SK-N-SH (cell line): ENCODE results near the gene PODXL2. TPM values are rescaled to one million over a fixed set of nuclear protein-coding genes. Genes with fewer than 3 reads are reported as not detected.

ENCODE experiments used
- CTCF ChIA-PET: fragments of 300-600, 350-600 bp; formaldehyde crosslinking; extraction: SDS; loops from one replicate; lab custom pipeline; 2021; lab: Yijun Ruan, JAX
- POLR2A ChIA-PET: fragments of 350-600 bp; sonication (Branson Sonifier 250); formaldehyde crosslinking; extraction: SDS; loops from one replicate; lab custom pipeline; 2020; ENCODE audit warnings: antibody characterized with exemption, inconsistent platforms; lab: Yijun Ruan, JAX
- DNase-seq: peaks from one replicate; pipeline ENCODE4 v3.0.0; 2012
- H2AFZ ChIP-seq: fragments of 200-600 bp; sonication (generic); 2 replicates; pipeline ENCODE4 v1.8.1; 2016; ENCODE audit warnings: antibody characterized with exemption, mild to moderate bottlenecking, low read depth
- H3F3A ChIP-seq: fragments of 200-600 bp; sonication (generic); replicated peaks from 2 replicates; pipeline ENCODE3; 2016; ENCODE audit warnings: antibody characterized with exemption, mild to moderate bottlenecking; ENCODE audit not compliant: insufficient read depth
- H3K27ac ChIP-seq, 2 experiments: fragments of 200-500 bp in 1 of 2; fragments of 200-600 bp in 1 of 2; sonication (Bioruptor generic) in 1 of 2; sonication (generic), shearing (Covaris generic) in 1 of 2; 2 replicates each; pipeline versions ENCODE4 v1.5.1 to v1.6.1; 2014 to 2016; ENCODE audit warnings: low read depth in 2 of 2, inconsistent platforms in 1 of 2, low read length in 1 of 2, mild to moderate bottlenecking in 1 of 2, mixed read lengths in 1 of 2
- H3K27me3 ChIP-seq: fragments of 200-600 bp; sonication (generic), shearing (Covaris generic); 2 replicates; pipeline ENCODE4 v1.6.1; 2016; ENCODE audit warnings: mixed run types; ENCODE audit not compliant: insufficient read depth
- H3K36me3 ChIP-seq, 2 experiments: fragments of 200-500 bp in 1 of 2; fragments of 200-600 bp in 1 of 2; sonication (Bioruptor generic) in 1 of 2; sonication (generic) in 1 of 2; replicated peaks in 1 of 2; 2 replicates each; pipeline versions ENCODE3 to v1.5.1; 2014 to 2016; ENCODE audit warnings: low read length in 1 of 2, mild to moderate bottlenecking in 1 of 2; ENCODE audit not compliant: insufficient read depth in 2 of 2, control insufficient read depth in 1 of 2
- H3K4me1 ChIP-seq, 2 experiments: fragments of 200-500 bp in 1 of 2; fragments of 200-600 bp in 1 of 2; sonication (Bioruptor generic) in 1 of 2; sonication (generic), shearing (Covaris generic) in 1 of 2; 2 replicates each; pipeline versions ENCODE4 v1.5.1 to v1.6.1; 2014 to 2016; ENCODE audit warnings: low read depth in 1 of 2, low read length in 1 of 2, mixed run types in 1 of 2; ENCODE audit not compliant: insufficient read depth in 2 of 2, control insufficient read depth in 1 of 2
- H3K4me2 ChIP-seq: fragments of 200-600 bp; sonication (generic), shearing (Covaris generic); 2 replicates; pipeline ENCODE4 v1.6.1; 2017; ENCODE audit warnings: mixed run types
- H3K4me3 ChIP-seq, 2 experiments: fragments of 200-500 bp in 1 of 2; fragments of 200-600 bp in 1 of 2; sonication (Bioruptor generic) in 1 of 2; sonication (generic), shearing (Covaris generic) in 1 of 2; 2 replicates each; pipeline versions ENCODE4 v1.5.1 to v1.8.1; 2014 to 2016; ENCODE audit warnings: low read depth in 2 of 2, inconsistent platforms in 1 of 2, low read length in 1 of 2, mild to moderate bottlenecking in 1 of 2, mixed read lengths in 1 of 2, moderate library complexity in 1 of 2
- H3K79me2 ChIP-seq: fragments of 200-600 bp; sonication (generic); 2 replicates; pipeline ENCODE4 v1.8.1; 2017; ENCODE audit warnings: mild to moderate bottlenecking; ENCODE audit not compliant: insufficient read depth
- H3K9ac ChIP-seq: fragments of 200-600 bp; sonication (generic); 2 replicates; pipeline ENCODE4 v1.6.1; 2017; ENCODE audit warnings: mixed run types
- H3K9me2 ChIP-seq: fragments of 200-600 bp; sonication (generic); 2 replicates; pipeline ENCODE4 v1.6.1; 2017; ENCODE audit warnings: mixed run types
- H3K9me3 ChIP-seq: fragments of 200-600 bp; sonication (generic); 2 replicates; pipeline ENCODE4 v1.6.1; 2017; ENCODE audit warnings: mixed run types, mild to moderate bottlenecking, moderate library complexity
- H4K20me1 ChIP-seq: fragments of 200-600 bp; sonication (generic); 2 replicates; pipeline ENCODE4 v1.6.1; 2017; ENCODE audit warnings: mild to moderate bottlenecking, mixed run types; ENCODE audit not compliant: insufficient read depth
- FOXM1 ChIP-seq: IDR thresholded peaks from 2 replicates; pipeline ENCODE4 v1.4.0; 2012; ENCODE audit warnings: low read depth, mild to moderate bottlenecking
- POLR2AphosphoS5 ChIP-seq: IDR thresholded peaks from 2 replicates; pipeline ENCODE4 v1.6.1; 2012; ENCODE audit warnings: low read depth, low read length
- RAD21 ChIP-seq: IDR thresholded peaks from 2 replicates; pipeline ENCODE4 v1.6.1; 2012; ENCODE audit warnings: mild to moderate bottlenecking, low read length
- RCOR1 ChIP-seq: fragments of 150-350 bp; IDR thresholded peaks from 2 replicates; pipeline ENCODE4 v1.6.1; 2017; ENCODE audit warnings: antibody characterized with exemption, low read length
- RXRA ChIP-seq: IDR thresholded peaks from 2 replicates; pipeline ENCODE4 v1.4.0; 2012; ENCODE audit warnings: low read depth, mild to moderate bottlenecking, borderline replicate concordance
- WGBS: methylation state at CpG from one replicate; pipeline ENCODE4 v1.1.6; 2017; ENCODE audit warnings: low lambda C conversion rate; 5-methylcytosine and 5-hydroxymethylcytosine counted together
- polyA plus RNA-seq, 3 experiments: library from polyadenylated mRNA; depleted of rRNA; stranded (reverse); fragments of >200 nt; gene quantifications; 2 replicates each; pipeline ENCODE4 v1.2.3, GENCODE V29; 2012
- TF ChIP-seq, protein P1 (sequence below): fragments of 200-600 bp; sonication (generic); IDR thresholded peaks from 2 replicates; pipeline ENCODE4 v1.6.1; 2017; ENCODE audit warnings: antibody characterized with exemption, mild to moderate bottlenecking, moderate library complexity
- TF ChIP-seq, protein P2 (sequence below): IDR thresholded peaks from 2 replicates; pipeline ENCODE4 v1.4.0; 2012; ENCODE audit warnings: low read depth, borderline replicate concordance
- TF ChIP-seq, protein P3 (sequence below): IDR thresholded peaks from 2 replicates; pipeline ENCODE4 v1.6.1; 2012; ENCODE audit warnings: mild to moderate bottlenecking, low read depth, low read length, moderate library complexity
- TF ChIP-seq, protein P4 (sequence below): fragments of 150-350 bp; IDR thresholded peaks from 2 replicates; pipeline ENCODE4 v1.6.1; 2017; ENCODE audit warnings: antibody characterized with exemption, low read length, low read depth, borderline replicate concordance
- TF ChIP-seq, protein P5 (sequence below): IDR thresholded peaks from 2 replicates; pipeline ENCODE4 v1.4.0; 2012; ENCODE audit warnings: low read depth
- TF ChIP-seq, protein P6 (sequence below): fragments of 150-350 bp; IDR thresholded peaks from 2 replicates; pipeline ENCODE4 v1.6.1; 2016; ENCODE audit warnings: mild to moderate bottlenecking, low read depth, low read length

The PODXL2 gene
- polyA plus RNA-seq, 1 of the 3 experiments (the other 2 are of a cell fraction), result 27.5 TPM

DNA sequence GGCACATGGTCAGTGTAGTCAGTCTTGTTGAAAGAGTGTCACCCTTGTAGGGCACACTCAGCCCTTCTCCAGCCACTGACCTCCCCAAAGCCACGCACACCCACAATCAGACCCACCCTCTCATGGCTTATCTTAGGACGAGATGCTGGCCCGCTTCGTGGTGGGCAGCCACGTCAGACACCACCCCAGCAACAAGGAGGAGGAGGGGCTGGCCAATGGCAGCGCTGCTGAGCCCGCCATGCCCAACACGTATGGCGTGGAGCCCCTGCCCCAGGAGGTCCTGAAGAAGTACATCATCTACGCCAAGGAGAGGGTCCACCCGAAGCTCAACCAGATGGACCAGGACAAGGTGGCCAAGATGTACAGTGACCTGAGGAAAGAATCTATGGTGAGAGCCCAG, 10.1 kb upstream of the PODXL2 start:
- Histone ChIP-seq H2AFZ (no peak overlapping the region), H3K36me3 (peaks cover 0 to 44% of the 10 kb centered on the region in 2 experiments), H3K9ac (no peak overlapping the region), H3K4me2 (no peak overlapping the region), H4K20me1 (no peaks in the 10 kb centered on the region), H3K79me2 (no peaks in the 10 kb centered on the region; the same call in 1 of the 2 replicates), H3K9me2 (no peaks in the 10 kb centered on the region), H3K27ac (no peak overlapping the region), H3K27me3 (no peaks in the 10 kb centered on the region), H3F3A (no peaks in the 10 kb centered on the region), H3K4me3 (no peak overlapping the region), H3K4me1 (0 out of 4 replicates have a peak, but pooled peaks cover 0 to 8% of the 10 kb centered on the region in 2 experiments), H3K9me3 (no peaks in the 10 kb centered on the region)
- CTCF ChIA-PET, result no interaction called here
- no peak for DNase-seq
- TF ChIP-seq, protein P1, sequence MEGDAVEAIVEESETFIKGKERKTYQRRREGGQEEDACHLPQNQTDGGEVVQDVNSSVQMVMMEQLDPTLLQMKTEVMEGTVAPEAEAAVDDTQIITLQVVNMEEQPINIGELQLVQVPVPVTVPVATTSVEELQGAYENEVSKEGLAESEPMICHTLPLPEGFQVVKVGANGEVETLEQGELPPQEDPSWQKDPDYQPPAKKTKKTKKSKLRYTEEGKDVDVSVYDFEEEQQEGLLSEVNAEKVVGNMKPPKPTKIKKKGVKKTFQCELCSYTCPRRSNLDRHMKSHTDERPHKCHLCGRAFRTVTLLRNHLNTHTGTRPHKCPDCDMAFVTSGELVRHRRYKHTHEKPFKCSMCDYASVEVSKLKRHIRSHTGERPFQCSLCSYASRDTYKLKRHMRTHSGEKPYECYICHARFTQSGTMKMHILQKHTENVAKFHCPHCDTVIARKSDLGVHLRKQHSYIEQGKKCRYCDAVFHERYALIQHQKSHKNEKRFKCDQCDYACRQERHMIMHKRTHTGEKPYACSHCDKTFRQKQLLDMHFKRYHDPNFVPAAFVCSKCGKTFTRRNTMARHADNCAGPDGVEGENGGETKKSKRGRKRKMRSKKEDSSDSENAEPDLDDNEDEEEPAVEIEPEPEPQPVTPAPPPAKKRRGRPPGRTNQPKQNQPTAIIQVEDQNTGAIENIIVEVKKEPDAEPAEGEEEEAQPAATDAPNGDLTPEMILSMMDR, result no peak
- TF ChIP-seq, protein P2, sequence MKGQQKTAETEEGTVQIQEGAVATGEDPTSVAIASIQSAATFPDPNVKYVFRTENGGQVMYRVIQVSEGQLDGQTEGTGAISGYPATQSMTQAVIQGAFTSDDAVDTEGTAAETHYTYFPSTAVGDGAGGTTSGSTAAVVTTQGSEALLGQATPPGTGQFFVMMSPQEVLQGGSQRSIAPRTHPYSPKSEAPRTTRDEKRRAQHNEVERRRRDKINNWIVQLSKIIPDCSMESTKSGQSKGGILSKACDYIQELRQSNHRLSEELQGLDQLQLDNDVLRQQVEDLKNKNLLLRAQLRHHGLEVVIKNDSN, result no peak
- TF ChIP-seq, protein P3, sequence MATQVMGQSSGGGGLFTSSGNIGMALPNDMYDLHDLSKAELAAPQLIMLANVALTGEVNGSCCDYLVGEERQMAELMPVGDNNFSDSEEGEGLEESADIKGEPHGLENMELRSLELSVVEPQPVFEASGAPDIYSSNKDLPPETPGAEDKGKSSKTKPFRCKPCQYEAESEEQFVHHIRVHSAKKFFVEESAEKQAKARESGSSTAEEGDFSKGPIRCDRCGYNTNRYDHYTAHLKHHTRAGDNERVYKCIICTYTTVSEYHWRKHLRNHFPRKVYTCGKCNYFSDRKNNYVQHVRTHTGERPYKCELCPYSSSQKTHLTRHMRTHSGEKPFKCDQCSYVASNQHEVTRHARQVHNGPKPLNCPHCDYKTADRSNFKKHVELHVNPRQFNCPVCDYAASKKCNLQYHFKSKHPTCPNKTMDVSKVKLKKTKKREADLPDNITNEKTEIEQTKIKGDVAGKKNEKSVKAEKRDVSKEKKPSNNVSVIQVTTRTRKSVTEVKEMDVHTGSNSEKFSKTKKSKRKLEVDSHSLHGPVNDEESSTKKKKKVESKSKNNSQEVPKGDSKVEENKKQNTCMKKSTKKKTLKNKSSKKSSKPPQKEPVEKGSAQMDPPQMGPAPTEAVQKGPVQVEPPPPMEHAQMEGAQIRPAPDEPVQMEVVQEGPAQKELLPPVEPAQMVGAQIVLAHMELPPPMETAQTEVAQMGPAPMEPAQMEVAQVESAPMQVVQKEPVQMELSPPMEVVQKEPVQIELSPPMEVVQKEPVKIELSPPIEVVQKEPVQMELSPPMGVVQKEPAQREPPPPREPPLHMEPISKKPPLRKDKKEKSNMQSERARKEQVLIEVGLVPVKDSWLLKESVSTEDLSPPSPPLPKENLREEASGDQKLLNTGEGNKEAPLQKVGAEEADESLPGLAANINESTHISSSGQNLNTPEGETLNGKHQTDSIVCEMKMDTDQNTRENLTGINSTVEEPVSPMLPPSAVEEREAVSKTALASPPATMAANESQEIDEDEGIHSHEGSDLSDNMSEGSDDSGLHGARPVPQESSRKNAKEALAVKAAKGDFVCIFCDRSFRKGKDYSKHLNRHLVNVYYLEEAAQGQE, result no peak
- TF ChIP-seq RAD21, result no peak
- TF ChIP-seq FOXM1, result no peak
- TF ChIP-seq RCOR1, result no peak
- TF ChIP-seq, protein P4, sequence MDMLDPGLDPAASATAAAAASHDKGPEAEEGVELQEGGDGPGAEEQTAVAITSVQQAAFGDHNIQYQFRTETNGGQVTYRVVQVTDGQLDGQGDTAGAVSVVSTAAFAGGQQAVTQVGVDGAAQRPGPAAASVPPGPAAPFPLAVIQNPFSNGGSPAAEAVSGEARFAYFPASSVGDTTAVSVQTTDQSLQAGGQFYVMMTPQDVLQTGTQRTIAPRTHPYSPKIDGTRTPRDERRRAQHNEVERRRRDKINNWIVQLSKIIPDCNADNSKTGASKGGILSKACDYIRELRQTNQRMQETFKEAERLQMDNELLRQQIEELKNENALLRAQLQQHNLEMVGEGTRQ, result no peak
- no peak for TF ChIP-seq RXRA
- no peak for TF ChIP-seq POLR2AphosphoS5
- TF ChIP-seq, protein P5, sequence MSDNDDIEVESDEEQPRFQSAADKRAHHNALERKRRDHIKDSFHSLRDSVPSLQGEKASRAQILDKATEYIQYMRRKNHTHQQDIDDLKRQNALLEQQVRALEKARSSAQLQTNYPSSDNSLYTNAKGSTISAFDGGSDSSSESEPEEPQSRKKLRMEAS, result no peak
- TF ChIP-seq, protein P6, sequence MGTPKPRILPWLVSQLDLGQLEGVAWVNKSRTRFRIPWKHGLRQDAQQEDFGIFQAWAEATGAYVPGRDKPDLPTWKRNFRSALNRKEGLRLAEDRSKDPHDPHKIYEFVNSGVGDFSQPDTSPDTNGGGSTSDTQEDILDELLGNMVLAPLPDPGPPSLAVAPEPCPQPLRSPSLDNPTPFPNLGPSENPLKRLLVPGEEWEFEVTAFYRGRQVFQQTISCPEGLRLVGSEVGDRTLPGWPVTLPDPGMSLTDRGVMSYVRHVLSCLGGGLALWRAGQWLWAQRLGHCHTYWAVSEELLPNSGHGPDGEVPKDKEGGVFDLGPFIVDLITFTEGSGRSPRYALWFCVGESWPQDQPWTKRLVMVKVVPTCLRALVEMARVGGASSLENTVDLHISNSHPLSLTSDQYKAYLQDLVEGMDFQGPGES, result no peak
- POLR2A ChIA-PET, result no interaction called here
- WGBS, result 98% methylated on average over 10 of the region's 11 CpGs
